H1 (cell line): ENCODE measurements around the gene DMAC2L. TPM values are rescaled to one million over a fixed set of nuclear protein-coding genes. Genes with fewer than 3 reads are reported as not detected.

ENCODE experiments used
- CHD7 ChIP-seq: fragments of 300-600 bp; sonication (generic); IDR thresholded peaks from 2 replicates; pipeline ENCODE4 v1.7.1; 2012; ENCODE audit warnings: low read length, moderate library complexity, mild to moderate bottlenecking, inconsistent platforms; ENCODE audit not compliant: insufficient replicate concordance
- SP2 ChIP-seq: IDR thresholded peaks from 2 replicates; pipeline ENCODE4 v1.6.1; 2012; ENCODE audit warnings: mild to moderate bottlenecking, low read length, inconsistent platforms
- polyA plus RNA-seq, 7 experiments: library from polyadenylated mRNA; depleted of rRNA in 3 of 7; stranded (reverse) in 5 of 7; unstranded in 2 of 7; fragments of >200 nt in 5 of 7; fragments of 200-250 nt in 2 of 7; gene quantifications; 1 replicate in 5 of 7; 2 replicates in 1 of 7; 4 replicates in 1 of 7; pipeline versions ENCODE4 v1.2.1 to v1.2.3, GENCODE V29; 2011 to 2013; ENCODE audit warnings: missing spikeins in 2 of 7, mixed read lengths in 2 of 7
- total RNA-seq: library from RNA; stranded (reverse); fragmentation: NEBNext Ultra II Directional; extraction: Animal tissue kit (Norgen Biotek cat#: 25700); gene quantifications from 2 replicates; pipeline ENCODE4 v1.2.1, GENCODE V29; 2021

Gene DMAC2L
- total and polyA plus RNA-seq, 2 of the 8 experiments (the other 6 are each of a cell fraction or from before 2014, with no cell fraction given), result 20.3 to 28.9 TPM

GRCh38 chr14:50373959-50374358 is 61.8 kb downstream of the DMAC2L start (continued):
- TF ChIP-seq SP2, result no peak
- TF ChIP-seq CHD7, result no peak
